Measurements from ENCODE around the gene TLCD1.

The TLCD1 gene

GRCh38 chr17:28726226-28726626 is at the start of gene TLCD1:
TLCD1 (minus strand) TSS chr17:28726233; CDS start chr17:28726097, 136 bp downstream.
- H3K4me3 ChIP-seq (replicated peaks; ENCODE audit: low read depth, low read length) = peak within 1 kb of the TSS; percentile 66
- no peaks in the 10 kb centered on the region for H3K27me3 ChIP-seq (replicated peaks; ENCODE audit: control insufficient read depth, insufficient read depth, low read length)
- peaks cover 17% of the 10 kb centered on the region for H3K36me3 ChIP-seq (ENCODE audit: control insufficient read depth, insufficient read depth, low read length)
- peak; percentile 87 for DNase-seq (ENCODE audit: extremely low read depth, insufficient read length)
- TF ChIP-seq CTCF (IDR thresholded peaks at IDR 0.05; ENCODE audit: insufficient read depth, low read length, poor library complexity, severe bottlenecking) = no peak

- no peak for DNase-seq (ENCODE audit: extremely low read depth, insufficient read length)
These were observed 48.2 kb upstream of the TLCD1 start for GRCh38 chr17:28774206-28774605.

GRCh38 chr17:28773736-28774135 is 47.7 kb upstream of the TLCD1 start:
- Histone ChIP-seq H3K4me3 (replicated peaks; ENCODE audit: low read depth, low read length) (no peak overlapping the region), H3K36me3 (ENCODE audit: control insufficient read depth, insufficient read depth, low read length) (no peaks in the 10 kb centered on the region; the same call in 1 of the 2 replicates), H3K27me3 (replicated peaks; ENCODE audit: control insufficient read depth, insufficient read depth, low read length) (no peaks in the 10 kb centered on the region)
- TF ChIP-seq CTCF (IDR thresholded peaks at IDR 0.05; ENCODE audit: insufficient read depth, low read length, poor library complexity, severe bottlenecking) = no peak
- DNase-seq (ENCODE audit: extremely low read depth, insufficient read length) = no peak

More at GRCh38 chr17:28774206-28774605, 48.2 kb upstream of the TLCD1 start:
- H3K4me3 ChIP-seq (replicated peaks; ENCODE audit: low read depth, low read length) = no peak overlapping the region
- H3K27me3 ChIP-seq (replicated peaks; ENCODE audit: control insufficient read depth, insufficient read depth, low read length) = no peaks in the 10 kb centered on the region
- no peak for TF ChIP-seq CTCF (IDR thresholded peaks at IDR 0.05; ENCODE audit: insufficient read depth, low read length, poor library complexity, severe bottlenecking)
- H3K36me3 ChIP-seq (ENCODE audit: control insufficient read depth, insufficient read depth, low read length) = no peaks in the 10 kb centered on the region; the same call in 1 of the 2 replicates

GRCh38 chr17:28765038-28765437 is 39.0 kb upstream of the TLCD1 start:
- no peak for DNase-seq (ENCODE audit: extremely low read depth, insufficient read length)
- H3K36me3 ChIP-seq (ENCODE audit: control insufficient read depth, insufficient read depth, low read length) = peaks cover 9% of the 10 kb centered on the region
- no peaks in the 10 kb centered on the region for H3K27me3 ChIP-seq (replicated peaks; ENCODE audit: control insufficient read depth, insufficient read depth, low read length)
- H3K4me3 ChIP-seq (replicated peaks; ENCODE audit: low read depth, low read length) = no peak overlapping the region
- no peak for TF ChIP-seq CTCF (IDR thresholded peaks at IDR 0.05; ENCODE audit: insufficient read depth, low read length, poor library complexity, severe bottlenecking)

- peak; percentile 81 for TF ChIP-seq CTCF (IDR thresholded peaks at IDR 0.05; ENCODE audit: insufficient read depth, low read length, poor library complexity, severe bottlenecking)
- peaks cover 14% of the 10 kb centered on the region for H3K36me3 ChIP-seq (ENCODE audit: control insufficient read depth, insufficient read depth, low read length)
- H3K4me3 ChIP-seq (replicated peaks; ENCODE audit: low read depth, low read length) = no peak overlapping the region
- no peak for DNase-seq (ENCODE audit: extremely low read depth, insufficient read length)
- H3K27me3 ChIP-seq (replicated peaks; ENCODE audit: control insufficient read depth, insufficient read depth, low read length) = no peaks in the 10 kb centered on the region
These were observed 37.8 kb upstream of the TLCD1 start for GRCh38 chr17:28763804-28764266.
